NOMO-1 (cell line): ENCODE results near the gene CAMSAP3.

Source experiments
- DNase-seq, 2 experiments: peaks; one replicate each; lab custom pipeline; 2025; ENCODE audit not compliant: unreplicated experiment in 2 of 2; lab: John Stamatoyannopoulos, UW

The CAMSAP3 gene

GRCh38 chr19:7646426-7646700 is 50.7 kb downstream of the CAMSAP3 start:
- DNase-seq, result no peak

GRCh38 chr19:7647156-7647555 is 51.5 kb downstream of the CAMSAP3 start:
- DNase-seq, result no peak

- no peak for DNase-seq
Observed at GRCh38 chr19:7648265-7649014, 52.8 kb downstream of the CAMSAP3 start.

GRCh38 chr19:7650148-7650547 is 54.5 kb downstream of the CAMSAP3 start:
- DNase-seq, result no peak

DNA sequence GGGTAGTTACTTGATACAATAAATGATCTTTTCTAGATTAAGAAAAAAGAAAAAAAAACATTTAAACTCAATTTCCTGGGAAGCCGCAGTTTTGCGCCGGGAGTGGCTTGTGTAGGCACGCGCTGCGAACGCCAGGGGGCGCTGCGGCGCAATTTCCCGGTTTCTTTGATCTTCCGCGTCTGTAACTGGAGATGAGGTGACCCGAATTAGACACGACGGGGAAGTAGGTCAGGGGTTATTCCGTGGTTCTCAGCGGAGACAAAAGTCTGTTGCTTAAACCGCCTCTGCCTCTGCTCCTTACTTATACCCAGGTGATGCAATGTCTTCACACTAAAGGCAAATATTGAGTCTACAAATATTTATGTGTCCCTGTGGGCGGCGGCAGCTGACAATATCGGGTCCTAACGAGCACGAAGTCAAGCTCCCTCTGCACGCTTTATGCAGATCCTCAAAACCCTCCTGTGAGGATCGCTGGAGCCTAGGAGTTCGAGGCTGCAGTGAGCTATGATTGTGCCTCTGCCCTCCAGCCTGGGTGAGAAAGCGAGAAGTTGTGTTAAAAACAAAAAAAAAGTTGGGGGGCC is 56.5 kb downstream of the CAMSAP3 start:
- DNase-seq, result peak; percentile 91 to 99

DNA sequence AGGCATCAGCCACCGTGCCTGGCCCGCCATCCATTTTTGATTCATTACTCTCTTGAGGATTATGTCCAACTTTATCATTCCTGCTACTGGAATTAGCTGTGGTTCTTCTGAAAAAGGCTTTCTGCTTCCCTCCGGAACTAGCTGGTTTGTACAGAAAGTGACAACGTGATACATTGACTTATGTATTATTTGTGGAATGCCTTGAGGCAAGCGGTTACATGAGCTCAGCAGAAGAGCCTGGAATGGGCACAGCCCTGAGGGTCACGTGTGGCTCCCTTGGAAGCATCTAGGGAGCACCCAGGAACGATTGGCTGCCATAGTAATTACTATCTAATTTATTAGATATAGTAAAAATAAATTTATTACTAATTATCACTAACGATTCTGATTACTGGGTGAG is 58.7 kb downstream of the CAMSAP3 start:
- DNase-seq, result no peak

GRCh38 chr19:7655581-7655980 is 59.9 kb downstream of the CAMSAP3 start:
- DNase-seq, result peak; percentile 86 to 93

DNA sequence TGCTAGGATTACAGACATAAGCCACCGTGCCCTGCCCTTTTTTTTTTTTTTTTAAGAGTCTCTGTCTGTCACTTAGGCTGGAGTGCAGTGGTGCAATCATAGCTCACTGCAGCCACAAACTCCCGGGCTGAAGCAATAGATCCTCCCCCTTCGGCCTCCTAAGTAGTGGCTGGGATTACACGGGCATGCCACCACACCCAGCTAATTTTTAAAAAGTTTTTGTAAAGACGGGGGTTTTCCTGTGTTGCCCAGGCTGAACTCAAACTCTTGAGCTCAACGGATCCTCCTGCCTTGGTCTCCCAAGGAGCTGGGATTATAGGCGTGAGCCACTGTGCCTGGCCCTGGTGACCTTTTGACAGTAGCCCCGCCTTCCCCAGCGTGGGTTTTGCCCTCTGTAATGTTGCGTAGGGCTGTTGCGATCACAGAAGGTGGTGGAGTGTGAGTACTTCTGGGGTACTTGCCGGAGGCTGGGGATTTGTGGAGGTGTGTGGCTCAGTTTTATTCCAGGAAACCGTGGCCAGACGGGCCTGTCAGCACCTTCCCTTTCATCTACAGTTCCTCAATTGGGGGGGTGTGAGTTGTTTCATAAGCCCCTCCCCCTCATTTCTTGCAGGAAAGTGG is 61.6 kb downstream of the CAMSAP3 start:
- DNase-seq, result peak; percentile 86 to 91

DNA sequence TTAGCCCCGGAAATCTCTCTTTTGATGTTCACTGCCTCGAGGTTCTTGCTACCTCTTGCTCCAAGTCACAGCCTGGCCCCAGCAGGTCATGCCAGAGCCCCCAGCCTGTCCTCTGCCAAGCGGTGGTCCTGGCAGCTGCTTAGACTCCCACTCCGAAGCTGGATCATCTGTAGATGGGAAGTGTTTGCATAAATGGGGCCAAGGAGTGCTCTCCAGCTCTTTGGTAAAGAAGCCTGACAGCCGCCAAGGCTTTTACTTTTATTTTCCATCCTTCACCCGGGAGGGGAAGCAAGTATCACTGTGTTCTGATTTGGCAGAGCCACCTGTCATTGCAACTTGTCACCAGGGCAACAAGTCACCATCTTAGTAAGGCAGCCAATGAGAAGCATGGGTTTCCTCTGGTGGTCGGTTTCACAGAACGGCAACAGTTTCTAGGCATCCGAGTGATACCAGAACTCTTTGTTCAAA is 62.6 kb downstream of the CAMSAP3 start:
- DNase-seq, result peak in 1 of 2 experiments; percentile 48

DNA sequence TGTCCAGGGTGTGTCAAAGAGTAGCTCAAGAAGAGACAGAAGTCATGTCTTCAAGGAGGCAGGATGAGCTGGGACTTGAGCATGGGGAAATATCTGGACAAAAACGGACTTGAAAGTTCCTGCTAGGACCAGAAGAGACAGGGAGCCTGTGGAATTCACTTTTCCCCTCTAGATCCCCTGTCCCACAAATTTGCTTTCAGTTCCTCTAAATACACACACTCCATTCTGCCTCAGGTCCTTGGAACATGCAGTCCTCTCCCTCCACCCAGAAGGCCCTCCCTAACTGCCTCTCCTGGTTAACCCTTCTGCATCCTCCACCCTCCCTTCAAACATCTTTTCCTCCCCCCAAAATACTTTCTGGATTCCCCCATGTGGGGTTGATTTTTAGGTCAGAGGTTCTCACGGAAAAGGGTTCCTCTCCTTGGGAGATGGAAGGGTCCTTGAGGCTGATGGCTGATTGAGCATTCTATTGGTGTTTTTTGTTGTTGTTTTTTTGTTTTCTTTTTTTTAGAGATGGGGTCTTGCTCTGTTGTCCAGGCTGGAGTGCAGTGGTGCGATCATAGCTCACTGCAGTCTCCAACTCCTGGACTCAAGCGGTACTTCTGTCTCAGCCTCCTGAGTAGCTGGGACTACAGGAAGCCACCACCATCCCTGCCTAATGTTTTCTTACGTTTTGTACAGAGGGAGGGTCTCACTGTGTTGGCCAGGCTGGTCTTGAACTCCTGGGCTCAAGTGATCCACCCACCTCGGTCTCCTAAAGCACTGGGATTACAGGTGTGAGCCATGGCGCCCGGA is 66.3 kb downstream of the CAMSAP3 start:
- DNase-seq, result no peak

DNA sequence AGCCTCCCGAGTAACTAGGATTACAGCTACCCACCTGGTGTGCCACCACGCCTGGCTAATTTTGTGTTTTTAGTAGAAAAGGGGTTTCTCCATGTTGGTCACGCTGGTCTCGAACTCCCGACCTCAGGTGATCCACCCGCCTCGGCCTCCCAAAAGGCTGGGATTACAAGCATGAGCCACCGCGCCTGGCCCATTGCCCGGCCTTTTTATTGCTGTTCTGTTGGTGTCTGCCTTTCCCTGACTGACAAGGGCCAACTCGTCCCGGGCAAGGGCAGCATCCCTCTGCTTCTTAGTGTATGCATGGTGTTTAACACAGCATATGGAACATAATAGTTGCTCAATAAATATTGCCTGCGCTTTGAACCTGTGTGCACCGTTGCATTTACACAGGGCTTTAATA is 67.0 kb downstream of the CAMSAP3 start:
- DNase-seq, result no peak

- no peak for DNase-seq
Observed at GRCh38 chr19:7663706-7664105, 68.0 kb downstream of the CAMSAP3 start.

GRCh38 chr19:7665076-7665475 is 69.4 kb downstream of the CAMSAP3 start:
- DNase-seq, result no peak
